Measurements from ENCODE around the gene MIA3.

The MIA3 gene, protein sequence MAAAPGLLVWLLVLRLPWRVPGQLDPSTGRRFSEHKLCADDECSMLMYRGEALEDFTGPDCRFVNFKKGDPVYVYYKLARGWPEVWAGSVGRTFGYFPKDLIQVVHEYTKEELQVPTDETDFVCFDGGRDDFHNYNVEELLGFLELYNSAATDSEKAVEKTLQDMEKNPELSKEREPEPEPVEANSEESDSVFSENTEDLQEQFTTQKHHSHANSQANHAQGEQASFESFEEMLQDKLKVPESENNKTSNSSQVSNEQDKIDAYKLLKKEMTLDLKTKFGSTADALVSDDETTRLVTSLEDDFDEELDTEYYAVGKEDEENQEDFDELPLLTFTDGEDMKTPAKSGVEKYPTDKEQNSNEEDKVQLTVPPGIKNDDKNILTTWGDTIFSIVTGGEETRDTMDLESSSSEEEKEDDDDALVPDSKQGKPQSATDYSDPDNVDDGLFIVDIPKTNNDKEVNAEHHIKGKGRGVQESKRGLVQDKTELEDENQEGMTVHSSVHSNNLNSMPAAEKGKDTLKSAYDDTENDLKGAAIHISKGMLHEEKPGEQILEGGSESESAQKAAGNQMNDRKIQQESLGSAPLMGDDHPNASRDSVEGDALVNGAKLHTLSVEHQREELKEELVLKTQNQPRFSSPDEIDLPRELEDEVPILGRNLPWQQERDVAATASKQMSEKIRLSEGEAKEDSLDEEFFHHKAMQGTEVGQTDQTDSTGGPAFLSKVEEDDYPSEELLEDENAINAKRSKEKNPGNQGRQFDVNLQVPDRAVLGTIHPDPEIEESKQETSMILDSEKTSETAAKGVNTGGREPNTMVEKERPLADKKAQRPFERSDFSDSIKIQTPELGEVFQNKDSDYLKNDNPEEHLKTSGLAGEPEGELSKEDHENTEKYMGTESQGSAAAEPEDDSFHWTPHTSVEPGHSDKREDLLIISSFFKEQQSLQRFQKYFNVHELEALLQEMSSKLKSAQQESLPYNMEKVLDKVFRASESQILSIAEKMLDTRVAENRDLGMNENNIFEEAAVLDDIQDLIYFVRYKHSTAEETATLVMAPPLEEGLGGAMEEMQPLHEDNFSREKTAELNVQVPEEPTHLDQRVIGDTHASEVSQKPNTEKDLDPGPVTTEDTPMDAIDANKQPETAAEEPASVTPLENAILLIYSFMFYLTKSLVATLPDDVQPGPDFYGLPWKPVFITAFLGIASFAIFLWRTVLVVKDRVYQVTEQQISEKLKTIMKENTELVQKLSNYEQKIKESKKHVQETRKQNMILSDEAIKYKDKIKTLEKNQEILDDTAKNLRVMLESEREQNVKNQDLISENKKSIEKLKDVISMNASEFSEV (N-terminal part only)

DNA sequence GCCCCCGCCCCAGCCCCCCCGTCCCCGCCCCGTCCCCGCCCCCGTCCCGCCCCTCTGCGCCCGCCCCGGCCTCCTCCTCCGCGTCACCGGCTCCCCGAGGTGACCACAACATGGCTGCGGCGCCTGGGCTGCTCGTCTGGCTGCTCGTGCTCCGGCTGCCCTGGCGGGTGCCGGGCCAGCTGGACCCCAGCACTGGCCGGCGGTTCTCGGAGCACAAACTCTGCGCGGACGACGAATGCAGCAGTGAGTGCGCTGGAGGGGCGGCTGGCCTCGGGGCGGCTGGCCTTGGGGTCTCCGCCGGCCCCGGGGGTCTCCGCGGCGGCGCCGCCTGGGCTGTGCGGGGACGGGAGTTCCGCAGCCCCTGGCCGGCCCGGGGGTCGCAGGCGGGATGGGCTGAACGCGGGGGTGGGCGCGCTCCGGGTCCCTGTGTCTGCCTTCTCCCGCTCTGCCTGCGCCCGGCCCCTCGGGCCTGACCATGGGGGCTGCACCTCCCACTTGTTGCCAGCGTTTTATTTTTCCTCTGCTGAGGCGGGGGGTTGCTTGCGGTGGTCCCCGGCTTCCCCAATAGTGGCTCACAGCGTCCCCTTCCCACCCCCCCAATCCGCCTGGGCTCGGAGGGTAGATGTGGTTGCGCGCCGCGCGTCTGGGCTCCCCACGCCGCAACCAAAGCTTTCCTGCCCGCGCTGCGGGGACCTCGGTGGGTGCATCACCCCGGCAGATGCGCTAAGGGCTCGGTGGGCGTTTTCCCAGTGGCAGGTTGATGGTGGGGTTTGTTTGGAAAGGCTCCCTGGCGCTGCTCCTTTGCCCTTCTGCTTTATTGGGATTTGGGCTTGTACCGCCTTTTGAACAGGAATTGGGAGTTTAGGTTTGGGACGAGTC lies at the start of gene MIA3:
Gene MIA3, plus strand, starts transcription at position 97 of the 879 bp plus-strand sequence. Its CDS starts 14 bp downstream, at position 111.
- Histone ChIP-seq H3K9me3 (ENCODE audit: control insufficient read depth, insufficient read depth, low read length) (no peaks in the 10 kb centered on the region), H3K27me3 (ENCODE audit: control insufficient read depth, insufficient read depth, low read length) (peaks cover 8% of the 10 kb centered on the region), H3K4me3 (ENCODE audit: low read depth, low read length) (peak within 1 kb of the TSS; percentile 93), H3K9ac (ENCODE audit: low read depth, low read length) (peak within 1 kb of the TSS; percentile 84), H3K4me1 (ENCODE audit: control insufficient read depth, insufficient read depth, low read length) (no peaks in the 10 kb centered on the region), H3K36me3 (ENCODE audit: control insufficient read depth, insufficient read depth, low read length) (no peaks in the 10 kb centered on the region)

DNA sequence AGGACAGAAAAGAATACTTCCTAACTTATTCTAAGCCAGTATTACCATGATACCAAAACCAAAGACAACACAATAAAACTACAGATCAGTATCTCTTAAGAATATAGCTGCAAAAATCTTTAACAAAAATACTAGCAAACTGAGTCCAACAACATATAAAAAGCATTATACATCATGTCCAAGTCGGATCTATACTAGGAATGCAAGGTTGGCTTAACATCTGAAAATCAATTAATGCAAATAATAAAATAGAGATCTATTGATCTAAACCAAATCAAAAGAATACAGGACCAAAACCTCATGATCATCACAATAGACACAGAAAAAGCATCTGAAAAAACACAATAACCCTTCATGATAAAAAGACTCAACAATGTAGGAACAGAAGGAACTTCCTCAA lies 47.1 kb upstream of the MIA3 start:
- Histone ChIP-seq H3K9me3 (ENCODE audit: control insufficient read depth, insufficient read depth, low read length) (no peaks in the 10 kb centered on the region), H3K4me3 (ENCODE audit: low read depth, low read length) (no peak overlapping the region), H3K9ac (ENCODE audit: low read depth, low read length) (no peak overlapping the region), H3K4me1 (ENCODE audit: control insufficient read depth, insufficient read depth, low read length) (no peaks in the 10 kb centered on the region), H3K27me3 (ENCODE audit: control insufficient read depth, insufficient read depth, low read length) (no peaks in the 10 kb centered on the region), H3K36me3 (ENCODE audit: control insufficient read depth, insufficient read depth, low read length) (no peaks in the 10 kb centered on the region)

DNA sequence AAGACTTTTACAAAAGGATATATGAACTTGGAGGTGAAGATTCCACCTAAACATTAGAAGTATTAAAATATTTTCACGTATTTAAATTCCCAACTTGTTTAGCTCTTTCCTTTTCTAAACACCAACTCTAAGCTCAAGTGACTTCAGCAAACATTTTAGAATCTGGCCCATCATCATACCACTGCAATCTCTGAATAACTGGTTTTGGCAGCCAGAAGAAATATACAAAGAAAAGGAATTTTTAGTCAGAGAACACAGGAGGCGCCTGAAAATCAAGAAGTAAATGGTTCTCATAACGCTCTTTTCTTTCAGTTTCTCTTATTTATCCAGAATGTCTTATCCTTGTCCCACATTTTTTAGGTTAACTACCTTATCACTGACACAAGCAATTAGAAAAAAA lies 38.6 kb upstream of the MIA3 start:
- no peak overlapping the region for H3K4me3 ChIP-seq (ENCODE audit: low read depth, low read length)
- H3K27me3 ChIP-seq (ENCODE audit: control insufficient read depth, insufficient read depth, low read length) = no peaks in the 10 kb centered on the region
- H3K9me3 ChIP-seq (ENCODE audit: control insufficient read depth, insufficient read depth, low read length) = no peaks in the 10 kb centered on the region
- no peaks in the 10 kb centered on the region for H3K36me3 ChIP-seq (ENCODE audit: control insufficient read depth, insufficient read depth, low read length)
- no peak overlapping the region for H3K9ac ChIP-seq (ENCODE audit: low read depth, low read length)
- H3K4me1 ChIP-seq (ENCODE audit: control insufficient read depth, insufficient read depth, low read length) = no peaks in the 10 kb centered on the region

DNA sequence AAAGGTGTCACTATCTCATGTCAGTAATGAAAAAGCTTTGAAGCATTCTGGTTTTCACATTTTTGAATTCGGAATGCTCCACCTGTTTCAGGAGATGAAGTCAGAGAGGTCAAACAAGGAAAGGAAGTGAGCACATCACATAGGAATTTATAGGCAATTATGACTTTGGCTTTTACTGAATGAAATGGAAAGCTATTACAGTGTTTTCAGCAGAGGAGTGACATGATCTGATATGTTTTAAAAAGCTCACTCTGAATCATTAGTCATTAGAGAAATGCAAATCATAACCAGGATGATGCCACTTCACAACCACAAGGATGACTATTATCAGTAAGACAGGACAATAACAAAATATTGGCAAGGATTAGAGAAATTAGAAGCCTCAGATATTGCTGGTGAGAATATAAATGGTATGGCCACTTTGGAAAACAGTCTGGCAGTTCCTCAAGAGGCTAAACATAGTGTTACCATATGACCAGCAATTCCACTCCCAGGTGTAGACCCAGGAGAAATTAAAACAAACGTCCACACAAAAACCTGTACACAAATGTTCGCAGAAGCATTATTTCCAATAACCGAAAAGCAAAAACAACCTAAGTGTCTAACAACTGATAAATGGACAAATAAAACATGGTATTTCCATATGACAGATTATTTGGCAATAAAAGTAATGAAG lies 35.7 kb upstream of the MIA3 start:
- Histone ChIP-seq H3K9ac (ENCODE audit: low read depth, low read length) (no peak overlapping the region), H3K9me3 (ENCODE audit: control insufficient read depth, insufficient read depth, low read length) (no peaks in the 10 kb centered on the region), H3K4me1 (ENCODE audit: control insufficient read depth, insufficient read depth, low read length) (no peaks in the 10 kb centered on the region), H3K27me3 (ENCODE audit: control insufficient read depth, insufficient read depth, low read length) (no peaks in the 10 kb centered on the region), H3K36me3 (ENCODE audit: control insufficient read depth, insufficient read depth, low read length) (no peaks in the 10 kb centered on the region), H3K4me3 (ENCODE audit: low read depth, low read length) (no peak overlapping the region)

DNA sequence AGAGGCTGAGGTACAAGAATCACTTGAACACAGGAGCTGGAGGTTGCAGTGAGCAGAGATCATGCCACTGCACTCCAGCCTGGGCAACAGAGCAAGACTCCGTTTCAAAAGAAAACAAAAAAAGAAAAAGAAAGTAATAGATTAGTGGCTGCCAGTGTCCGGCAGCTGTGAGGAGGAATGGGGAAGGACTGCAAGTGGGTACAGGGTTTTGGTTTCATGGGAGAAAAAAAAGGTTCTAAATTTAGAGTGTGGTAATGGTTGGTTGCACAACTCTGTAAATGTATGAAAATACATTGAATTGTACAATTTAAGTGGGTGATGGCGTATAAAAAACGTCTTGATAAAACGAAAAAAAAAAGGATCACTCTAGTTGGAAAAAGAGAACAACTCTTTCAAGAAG lies 34.8 kb upstream of the MIA3 start:
- H3K27me3 ChIP-seq (ENCODE audit: control insufficient read depth, insufficient read depth, low read length) = no peaks in the 10 kb centered on the region
- H3K9me3 ChIP-seq (ENCODE audit: control insufficient read depth, insufficient read depth, low read length) = no peaks in the 10 kb centered on the region
- H3K9ac ChIP-seq (ENCODE audit: low read depth, low read length) = no peak overlapping the region
- no peak overlapping the region for H3K4me3 ChIP-seq (ENCODE audit: low read depth, low read length)
- H3K4me1 ChIP-seq (ENCODE audit: control insufficient read depth, insufficient read depth, low read length) = no peaks in the 10 kb centered on the region
- no peaks in the 10 kb centered on the region for H3K36me3 ChIP-seq (ENCODE audit: control insufficient read depth, insufficient read depth, low read length)

DNA sequence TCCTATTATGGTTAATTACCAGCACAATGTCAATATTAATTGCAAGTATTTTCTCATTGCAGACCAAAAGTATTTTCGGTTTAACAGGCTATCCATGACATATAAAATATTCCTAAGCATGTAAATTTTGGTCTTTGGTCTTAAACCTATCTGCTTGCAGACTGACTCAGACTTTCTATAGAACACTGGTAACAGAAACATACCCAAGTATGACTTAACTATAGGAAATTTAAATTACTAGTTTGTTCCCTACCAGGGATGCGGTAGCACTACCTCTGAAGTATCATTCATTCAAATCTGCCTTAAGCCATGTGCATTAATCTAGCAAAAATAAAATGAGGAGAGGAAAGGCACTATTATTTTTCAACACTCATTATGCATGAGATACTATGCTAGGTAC lies 31.1 kb upstream of the MIA3 start:
- Histone ChIP-seq H3K27me3 (ENCODE audit: control insufficient read depth, insufficient read depth, low read length) (no peaks in the 10 kb centered on the region), H3K36me3 (ENCODE audit: control insufficient read depth, insufficient read depth, low read length) (no peaks in the 10 kb centered on the region), H3K9me3 (ENCODE audit: control insufficient read depth, insufficient read depth, low read length) (no peaks in the 10 kb centered on the region), H3K4me3 (ENCODE audit: low read depth, low read length) (no peak overlapping the region), H3K4me1 (ENCODE audit: control insufficient read depth, insufficient read depth, low read length) (no peaks in the 10 kb centered on the region), H3K9ac (ENCODE audit: low read depth, low read length) (no peak overlapping the region)

DNA sequence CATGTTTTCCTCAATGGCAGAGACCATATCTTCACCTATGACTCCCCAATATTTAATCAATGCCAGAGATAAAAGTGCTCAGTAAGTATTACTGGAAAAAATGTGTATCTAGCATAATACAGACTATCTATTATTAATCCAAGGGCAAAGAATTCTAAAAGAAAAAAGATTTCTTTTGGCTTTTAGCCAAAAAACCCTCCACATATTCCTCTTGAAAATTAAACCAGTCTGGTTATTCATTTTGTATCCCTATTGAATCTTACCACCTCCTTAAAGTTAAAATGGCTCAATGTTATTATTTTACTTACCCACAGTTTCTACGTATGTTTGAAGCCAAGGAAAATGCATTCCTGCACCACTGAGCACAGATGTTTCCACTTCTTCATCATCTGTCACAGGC lies 29.8 kb upstream of the MIA3 start:
- Histone ChIP-seq H3K4me3 (ENCODE audit: low read depth, low read length) (peak overlapping the region; percentile 85), H3K36me3 (ENCODE audit: control insufficient read depth, insufficient read depth, low read length) (no peaks in the 10 kb centered on the region), H3K9ac (ENCODE audit: low read depth, low read length) (no peak overlapping the region), H3K4me1 (ENCODE audit: control insufficient read depth, insufficient read depth, low read length) (no peaks in the 10 kb centered on the region), H3K27me3 (ENCODE audit: control insufficient read depth, insufficient read depth, low read length) (no peaks in the 10 kb centered on the region), H3K9me3 (ENCODE audit: control insufficient read depth, insufficient read depth, low read length) (no peaks in the 10 kb centered on the region)

DNA sequence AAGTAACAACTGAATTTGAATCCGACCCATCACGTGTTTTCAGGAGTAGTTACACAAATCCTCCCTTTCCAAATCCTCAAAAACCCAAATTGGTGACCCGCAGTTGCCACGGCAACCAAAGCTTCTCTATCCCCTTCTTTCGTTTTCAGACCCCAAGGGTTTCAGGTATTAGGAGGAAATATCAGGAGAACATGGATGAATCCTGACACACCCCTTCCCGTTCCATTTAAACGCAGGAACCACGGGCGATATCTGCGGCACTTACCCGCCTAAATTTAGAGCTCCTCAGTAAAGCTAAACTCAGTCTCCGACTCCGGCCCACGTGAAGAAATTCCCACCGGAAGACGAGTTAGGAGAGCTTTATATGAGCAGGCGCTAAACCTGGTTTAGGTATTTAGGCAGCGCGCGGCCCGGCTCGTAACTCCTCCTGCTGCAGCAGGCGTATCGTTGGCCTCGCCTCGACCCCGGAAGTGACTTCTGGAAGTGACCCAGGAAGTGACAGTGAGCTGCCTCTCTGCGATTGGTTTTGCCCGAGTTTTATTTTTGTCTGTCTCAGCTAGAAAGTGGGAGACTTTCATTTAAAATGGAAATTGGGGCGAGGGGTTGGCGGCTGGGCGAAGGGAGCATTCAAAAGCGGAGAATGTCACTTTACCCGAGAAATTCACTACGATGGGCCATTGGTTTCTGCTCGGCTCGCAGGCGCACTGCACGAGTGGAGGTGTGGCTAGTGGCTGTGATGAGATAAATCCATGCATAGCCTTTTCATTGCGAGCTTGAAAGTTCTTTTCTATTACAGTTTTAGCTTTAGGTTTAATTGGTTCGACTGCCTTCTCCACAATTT lies 28.2 kb upstream of the MIA3 start, which contains the start of gene TAF1A:
Gene TAF1A, minus strand, starts transcription at position 472 of the 841 bp plus-strand sequence.
- peak within 1 kb of the TSS; percentile 85 for H3K4me3 ChIP-seq (ENCODE audit: low read depth, low read length)
- H3K36me3 ChIP-seq (ENCODE audit: control insufficient read depth, insufficient read depth, low read length) = no peaks in the 10 kb centered on the region
- no peaks in the 10 kb centered on the region for H3K9me3 ChIP-seq (ENCODE audit: control insufficient read depth, insufficient read depth, low read length)
- no peaks in the 10 kb centered on the region for H3K27me3 ChIP-seq (ENCODE audit: control insufficient read depth, insufficient read depth, low read length)
- H3K9ac ChIP-seq (ENCODE audit: low read depth, low read length) = peak within 1 kb of the TSS; percentile 77
- no peaks in the 10 kb centered on the region for H3K4me1 ChIP-seq (ENCODE audit: control insufficient read depth, insufficient read depth, low read length)

DNA sequence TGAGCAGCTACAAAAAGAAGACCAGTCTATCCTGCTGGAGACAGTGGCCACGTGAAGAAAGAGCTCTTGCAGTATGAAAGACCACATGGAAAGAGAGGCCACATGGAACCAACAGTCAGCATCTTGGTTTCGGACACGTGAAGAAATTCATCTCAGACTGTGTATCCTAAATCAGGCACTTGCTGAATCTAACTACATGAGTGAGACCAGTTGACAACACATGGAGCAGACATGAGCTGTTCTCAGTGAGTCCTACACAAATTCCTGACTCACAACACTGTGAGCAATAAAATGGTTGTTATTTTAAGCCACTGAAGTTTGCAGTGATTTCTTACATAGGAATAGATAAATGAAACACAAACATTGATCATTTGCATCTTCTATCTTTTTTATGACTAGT lies 25.7 kb upstream of the MIA3 start:
- Histone ChIP-seq H3K4me3 (ENCODE audit: low read depth, low read length) (no peak overlapping the region), H3K9me3 (ENCODE audit: control insufficient read depth, insufficient read depth, low read length) (no peaks in the 10 kb centered on the region), H3K36me3 (ENCODE audit: control insufficient read depth, insufficient read depth, low read length) (no peaks in the 10 kb centered on the region), H3K4me1 (ENCODE audit: control insufficient read depth, insufficient read depth, low read length) (no peaks in the 10 kb centered on the region), H3K27me3 (ENCODE audit: control insufficient read depth, insufficient read depth, low read length) (no peaks in the 10 kb centered on the region), H3K9ac (ENCODE audit: low read depth, low read length) (no peak overlapping the region)

DNA sequence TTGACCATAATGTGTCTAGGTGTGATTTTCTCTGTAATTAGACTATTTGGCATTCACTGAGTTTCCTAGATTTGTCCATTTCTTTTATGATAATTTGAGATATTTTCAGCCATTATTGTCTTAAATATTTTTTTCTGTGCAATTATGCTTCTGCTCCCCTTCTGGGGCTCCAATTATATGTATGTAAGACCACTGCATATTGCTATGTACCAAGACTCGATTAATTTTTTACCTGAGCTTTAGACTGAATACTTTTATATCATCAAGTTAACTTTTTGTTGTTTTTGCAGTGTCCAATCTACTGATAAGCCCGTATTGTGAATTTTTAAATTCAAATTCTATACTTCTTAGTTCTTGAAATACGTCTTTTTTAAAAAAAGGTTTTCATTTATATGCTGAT lies 23.1 kb upstream of the MIA3 start:
- Histone ChIP-seq H3K4me1 (ENCODE audit: control insufficient read depth, insufficient read depth, low read length) (no peaks in the 10 kb centered on the region), H3K9ac (ENCODE audit: low read depth, low read length) (no peak overlapping the region), H3K9me3 (ENCODE audit: control insufficient read depth, insufficient read depth, low read length) (no peaks in the 10 kb centered on the region), H3K36me3 (ENCODE audit: control insufficient read depth, insufficient read depth, low read length) (no peaks in the 10 kb centered on the region), H3K27me3 (ENCODE audit: control insufficient read depth, insufficient read depth, low read length) (no peaks in the 10 kb centered on the region), H3K4me3 (ENCODE audit: low read depth, low read length) (no peak overlapping the region)
